GM18517 (cell line): ENCODE results near the gene MAPK8.
A peak's percentile ranks its signal among the peaks of the same experiment; 100 is the strongest.

Experiments
- ATAC-seq: cut with Tn5 transposase; IDR thresholded peaks from one replicate; pipeline ENCODE4 v1.9.1; 2021; ENCODE audit warnings: mild to moderate bottlenecking, moderate library complexity; ENCODE audit not compliant: unreplicated experiment

MAPK8 gene

DNA sequence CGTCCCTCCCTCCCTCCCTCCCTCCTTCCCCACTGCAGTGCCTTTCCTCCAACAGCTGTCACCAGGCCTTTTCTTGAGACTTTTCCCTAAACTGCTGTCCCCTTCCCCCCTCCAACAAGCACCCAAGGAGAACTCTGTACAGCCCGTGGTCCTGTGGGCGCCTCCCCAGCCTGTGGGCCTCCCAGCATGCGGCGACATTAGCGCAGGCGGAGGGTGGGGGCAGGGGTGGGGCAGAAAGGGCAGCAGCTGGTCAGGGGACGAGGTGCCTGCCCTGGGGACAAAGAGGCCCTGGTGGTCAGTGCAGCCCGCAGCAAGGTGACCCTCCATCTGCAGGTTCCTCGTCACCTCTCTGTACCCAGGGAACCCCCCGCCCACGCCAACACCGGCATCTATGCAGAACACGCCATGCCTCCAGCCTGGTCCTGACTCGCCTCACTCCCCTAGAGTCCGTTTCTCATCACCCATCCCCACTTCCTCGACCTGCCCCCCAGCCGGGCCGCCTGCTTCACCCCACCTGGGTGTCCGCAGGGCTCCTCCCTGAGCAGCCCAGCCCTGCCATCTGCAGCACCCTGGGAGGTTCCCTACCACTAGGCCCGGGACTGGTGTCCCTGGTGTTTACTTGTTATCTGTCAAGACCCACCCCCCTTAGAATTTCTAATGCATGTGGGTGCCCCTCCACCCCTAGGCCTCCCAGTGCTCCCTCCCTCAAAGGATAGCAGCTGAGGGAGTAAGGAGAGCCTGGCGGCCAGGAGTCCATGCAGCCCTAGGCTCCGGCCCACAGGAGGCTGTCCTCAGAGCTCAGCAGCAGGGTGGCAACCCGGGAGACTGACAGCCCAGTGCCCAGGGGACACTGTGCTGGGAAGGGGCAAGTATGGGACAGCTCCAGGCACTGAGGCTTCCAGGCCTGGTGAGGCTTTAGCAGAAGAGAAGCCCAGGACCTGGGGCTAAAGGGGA, 150.6 kb downstream of the MAPK8 start:
- peak; percentile 49 for ATAC-seq

DNA sequence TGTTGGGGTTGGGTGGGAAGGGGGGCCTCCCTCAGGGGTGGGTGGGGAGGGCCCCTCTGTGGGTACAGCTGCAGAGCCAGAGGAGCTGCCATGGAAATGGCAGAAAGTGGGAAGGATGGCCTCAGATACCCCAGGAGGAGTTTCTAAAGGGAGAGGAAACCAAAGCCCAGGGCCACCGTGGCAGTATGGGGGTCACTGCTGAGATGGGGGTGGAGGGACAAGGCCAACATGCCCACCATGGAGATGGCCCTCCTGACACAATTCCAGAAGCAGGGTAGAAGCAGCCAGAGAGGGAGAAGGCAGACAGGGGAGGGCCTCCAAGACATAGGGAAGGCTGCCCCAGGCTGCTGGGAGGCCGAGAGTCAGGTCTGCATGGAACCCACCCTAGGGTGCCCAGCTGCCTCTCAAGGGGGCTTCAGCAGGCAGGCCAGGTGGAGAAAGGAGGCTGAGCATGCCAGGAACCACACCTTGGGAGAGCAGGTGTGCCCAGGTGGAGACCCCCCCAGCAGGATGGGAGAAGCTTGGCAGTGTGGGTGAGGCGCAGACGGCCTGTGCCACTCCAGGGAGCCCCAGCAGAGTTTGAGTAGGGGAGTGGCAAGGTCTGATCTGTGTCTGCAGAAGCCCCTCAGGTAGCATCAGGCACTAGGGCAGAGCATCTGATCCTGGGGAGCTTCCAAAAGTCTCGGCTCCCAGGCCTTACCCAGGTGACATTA, 151.6 kb downstream of the MAPK8 start:
- no peak for ATAC-seq

DNA sequence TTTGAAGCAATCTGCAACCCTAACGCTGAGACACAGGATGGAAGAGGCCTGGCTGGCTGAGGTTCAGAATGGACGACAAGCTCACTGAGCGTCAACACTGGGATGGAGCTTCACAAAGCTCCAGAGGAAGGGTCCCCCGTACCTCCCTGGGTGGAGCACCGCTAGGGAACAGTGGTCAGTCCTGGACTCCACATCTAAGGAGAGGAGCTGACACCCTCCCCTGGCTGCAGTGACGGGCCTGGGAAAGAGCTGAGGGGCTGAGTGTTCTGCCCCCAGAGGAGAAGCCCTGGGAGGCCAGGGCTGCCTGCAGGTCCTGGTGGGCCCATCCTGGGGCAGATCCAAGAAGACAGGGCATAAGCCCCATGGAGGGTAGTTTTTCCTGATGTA, 152.2 kb downstream of the MAPK8 start:
- ATAC-seq, result no peak

DNA sequence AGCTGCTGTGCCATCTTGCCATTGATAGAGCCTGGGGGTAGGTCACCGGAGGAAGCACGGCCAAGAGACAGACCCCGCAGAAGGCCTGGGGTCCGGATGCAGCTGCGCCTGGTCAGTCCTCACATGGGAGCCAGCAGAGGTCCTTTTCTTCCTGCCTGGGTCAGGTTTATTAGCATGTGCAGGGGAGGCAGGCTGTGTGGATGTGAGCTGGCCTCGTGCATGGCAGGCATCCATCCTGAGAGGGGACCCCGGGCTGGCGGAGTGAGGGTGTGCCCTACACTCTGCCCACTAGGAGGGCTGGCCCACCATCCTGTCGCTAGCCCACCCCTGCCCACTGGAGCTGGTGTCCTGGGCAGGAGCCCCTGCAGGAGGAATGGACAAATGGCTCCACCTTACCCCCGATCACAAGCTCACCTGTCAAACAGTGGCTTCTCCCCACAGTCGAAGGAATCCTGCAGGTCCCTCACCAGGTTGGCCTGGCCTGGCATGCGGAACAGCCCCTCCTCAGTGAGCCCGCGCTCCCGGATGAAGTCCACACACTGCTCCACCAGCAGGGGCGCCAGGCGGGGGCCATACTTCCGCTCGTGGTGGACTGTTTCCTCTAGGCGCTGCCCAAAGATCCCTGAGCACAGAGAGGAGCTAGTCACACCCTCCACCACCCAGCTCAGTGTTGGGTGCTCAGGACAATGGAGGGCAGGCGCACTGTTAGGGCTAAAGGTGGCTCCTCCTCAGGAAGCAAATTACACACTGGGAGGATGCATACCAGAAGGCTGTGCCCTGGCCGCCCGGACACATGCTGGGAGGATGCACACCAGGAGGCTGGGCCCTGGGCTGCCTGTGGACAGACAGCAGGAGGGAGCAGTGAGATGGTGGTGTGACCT, 153.0 kb downstream of the MAPK8 start:
- ATAC-seq, result no peak

DNA sequence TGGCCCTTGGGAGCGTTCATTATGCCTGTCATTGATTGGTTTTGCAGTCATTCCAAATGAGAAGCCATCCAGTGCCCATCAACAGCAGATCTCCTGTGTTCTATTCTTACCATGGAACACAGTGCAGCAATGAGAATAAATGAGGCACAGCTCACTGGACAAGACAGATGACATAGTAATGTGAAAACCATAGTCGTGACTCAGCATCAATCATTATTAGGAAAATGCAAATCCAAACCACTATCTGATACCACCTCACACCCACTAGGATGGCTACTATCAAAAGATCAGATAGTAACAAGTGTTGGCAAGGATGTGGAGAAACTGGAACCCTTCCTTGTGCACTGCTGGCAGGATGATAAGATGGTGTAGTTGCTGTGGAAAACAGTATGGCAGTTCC, 153.7 kb downstream of the MAPK8 start:
- no peak for ATAC-seq

DNA sequence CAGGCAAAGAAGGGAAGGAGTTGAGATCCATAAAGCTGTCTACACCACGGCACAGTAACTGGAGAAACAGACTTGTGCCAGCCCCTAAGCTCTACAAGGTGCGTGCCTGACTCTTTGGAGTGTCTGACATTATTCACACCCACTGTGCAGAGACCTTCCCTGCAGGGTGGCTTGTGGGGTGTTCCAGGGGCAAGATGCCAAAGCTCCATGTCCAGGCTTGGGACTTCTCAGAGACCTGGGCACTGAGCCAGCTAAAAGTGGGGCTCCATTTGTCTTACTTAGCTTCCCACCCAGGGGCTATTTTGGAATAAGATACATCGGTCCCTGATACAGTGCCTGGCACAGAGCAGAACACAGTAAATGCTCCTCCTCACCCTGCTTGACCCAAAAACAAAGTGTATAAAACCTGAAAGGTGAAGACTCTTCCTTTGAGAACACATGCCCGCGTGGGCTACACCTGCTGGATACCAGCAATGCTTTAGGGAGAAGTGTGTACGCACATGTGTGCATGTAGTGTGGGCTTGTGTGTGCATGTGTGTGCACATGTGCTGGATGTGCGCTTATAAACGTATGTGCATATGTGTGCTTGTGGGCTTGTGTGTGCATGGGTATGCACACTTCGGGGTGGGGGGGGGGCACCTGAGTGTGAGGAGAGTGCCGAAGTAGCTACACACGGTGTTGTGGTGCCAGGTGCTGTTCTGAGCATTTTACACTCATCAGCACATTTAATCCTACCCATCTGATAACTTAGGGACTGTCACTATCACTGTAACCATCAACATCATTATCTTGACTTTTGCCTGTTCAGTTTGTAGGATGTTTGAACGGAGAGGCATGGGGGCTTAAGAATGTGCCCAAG, 155.4 kb downstream of the MAPK8 start:
- no peak for ATAC-seq

DNA sequence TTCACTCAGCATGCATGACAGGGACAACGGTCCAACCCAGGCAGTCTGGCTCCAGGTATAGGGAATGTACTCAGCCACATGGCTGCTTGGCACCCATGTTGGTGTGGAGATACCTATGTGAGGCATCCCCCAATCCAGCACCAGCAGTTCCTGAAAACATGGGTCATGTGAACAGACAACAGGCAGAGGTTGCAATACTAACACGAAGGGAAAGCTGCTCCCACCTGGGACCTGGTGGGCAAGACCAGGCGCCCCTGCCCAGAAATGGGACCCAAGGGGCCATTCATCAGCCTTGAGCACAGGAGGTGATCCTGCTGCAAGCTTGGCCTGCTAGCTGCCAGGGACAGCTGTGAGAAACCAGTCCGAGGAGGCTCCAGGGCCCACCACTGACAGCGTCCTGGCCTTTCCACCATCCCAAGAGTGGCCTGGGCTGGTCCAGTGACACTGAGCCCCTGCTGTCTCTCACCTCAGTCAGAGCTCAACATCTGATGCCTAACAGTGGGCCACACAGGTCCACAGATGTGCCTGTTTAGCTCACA, 156.1 kb downstream of the MAPK8 start:
- ATAC-seq, result no peak

DNA sequence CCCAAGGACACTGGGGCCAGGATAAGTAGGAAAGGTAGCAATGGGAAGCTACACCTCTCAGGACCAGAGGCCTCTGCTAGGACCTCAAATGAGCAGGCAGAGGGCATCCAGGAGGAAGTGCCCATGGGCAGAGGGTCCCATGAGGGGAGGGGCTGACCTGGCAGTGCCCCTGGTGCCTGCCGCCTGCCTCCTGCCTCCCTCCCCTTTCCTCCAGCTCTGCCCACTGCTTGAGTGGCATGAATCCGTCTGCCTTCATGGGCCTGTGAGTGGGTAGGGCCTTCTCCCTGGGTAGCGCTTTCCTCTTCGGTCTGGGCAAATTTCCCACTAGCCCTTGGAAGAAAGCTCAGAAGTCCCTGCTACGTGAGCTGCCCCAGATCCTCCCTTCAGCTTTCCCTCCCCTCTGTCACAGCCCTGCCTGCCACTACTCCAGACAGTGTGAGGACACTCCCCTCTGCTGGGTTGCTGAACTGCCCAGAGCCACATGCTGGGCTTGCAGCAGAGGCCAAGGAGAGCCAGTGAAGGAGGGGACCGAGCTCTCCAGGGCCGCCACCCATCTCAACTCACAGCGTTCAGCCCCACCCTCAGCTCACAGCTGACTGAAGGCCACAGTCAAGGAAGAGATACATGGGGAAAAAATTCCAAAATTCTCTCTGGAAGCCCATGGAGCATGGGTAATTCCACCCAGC, 157.0 kb downstream of the MAPK8 start:
- no peak for ATAC-seq

DNA sequence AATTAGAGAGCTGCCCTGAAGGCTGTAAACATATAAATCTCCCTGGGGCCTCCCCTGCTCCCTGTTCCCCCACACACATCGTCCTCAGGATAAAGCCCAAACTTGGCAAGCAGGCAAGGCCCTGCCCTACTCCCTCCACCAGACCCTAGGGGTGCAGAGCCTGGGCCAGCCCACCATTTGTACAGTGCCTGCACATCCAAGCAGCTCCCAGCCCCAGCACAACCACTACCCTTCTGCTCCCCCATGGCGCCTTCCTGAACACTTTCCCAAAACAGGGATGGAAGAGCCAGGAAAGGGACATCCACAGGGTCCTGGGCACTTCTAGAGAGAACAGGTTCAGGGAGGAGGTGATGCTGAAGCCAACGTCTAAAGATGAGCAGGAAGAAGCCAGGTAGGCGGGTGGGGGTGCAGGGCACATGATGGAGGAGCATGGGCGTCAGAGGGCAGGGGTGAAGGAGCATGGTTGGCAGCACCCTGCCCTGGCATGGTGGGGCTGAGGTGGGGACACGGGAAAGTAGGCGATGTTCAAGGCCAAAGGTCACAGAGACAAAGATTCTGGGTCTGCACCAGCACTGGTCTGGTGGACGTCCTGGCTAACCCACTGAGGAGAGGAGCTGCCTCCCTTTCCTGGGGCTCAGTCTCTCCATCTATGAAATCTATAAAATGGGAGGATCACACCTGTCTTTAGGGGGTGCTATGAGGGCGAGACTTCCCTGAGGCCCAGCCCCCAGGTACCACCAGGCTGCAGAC, 157.8 kb downstream of the MAPK8 start:
- ATAC-seq, result no peak

DNA sequence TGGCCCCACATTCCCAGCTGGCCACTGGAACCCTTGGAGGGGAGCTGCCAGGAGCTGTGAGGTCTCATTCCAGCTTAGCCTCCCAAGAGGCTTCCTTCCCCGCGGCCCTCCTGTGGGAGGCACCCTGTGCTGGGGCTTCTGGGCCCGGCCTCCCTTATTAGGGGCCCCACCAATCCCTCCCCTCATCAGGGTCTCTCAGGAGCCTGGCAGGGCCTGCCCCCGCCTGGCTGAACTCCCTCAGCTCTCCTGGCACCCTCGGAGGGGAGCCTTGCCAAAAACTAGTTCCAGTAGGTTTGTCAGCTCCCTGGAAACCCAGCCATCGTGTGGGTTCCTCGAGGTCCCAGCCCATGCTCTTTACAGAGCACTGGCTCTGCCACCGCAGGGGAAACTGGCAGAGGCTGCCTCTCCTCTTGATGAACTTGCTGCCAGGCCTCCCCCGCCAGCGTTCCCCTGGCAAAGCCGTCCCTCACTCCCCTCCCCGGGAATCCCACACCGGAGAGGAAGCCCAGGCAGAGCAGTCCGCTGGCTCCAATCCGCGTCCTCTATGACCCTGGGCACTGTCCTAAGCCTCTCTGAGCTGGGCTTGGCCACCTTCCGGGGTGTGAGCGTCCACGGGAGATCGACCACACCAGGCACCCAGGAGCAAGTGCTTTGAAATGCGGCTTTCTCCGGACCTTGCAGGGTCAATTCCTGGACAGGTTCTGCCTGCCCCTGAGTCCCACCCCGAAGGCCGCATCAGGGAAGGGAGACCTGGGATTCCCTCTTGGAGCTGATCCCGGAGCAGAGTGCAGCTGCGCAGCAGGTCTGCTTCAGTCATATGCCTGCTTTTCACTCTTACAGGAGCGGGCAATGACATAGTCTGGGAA, 158.6 kb downstream of the MAPK8 start:
- ATAC-seq, result no peak

DNA sequence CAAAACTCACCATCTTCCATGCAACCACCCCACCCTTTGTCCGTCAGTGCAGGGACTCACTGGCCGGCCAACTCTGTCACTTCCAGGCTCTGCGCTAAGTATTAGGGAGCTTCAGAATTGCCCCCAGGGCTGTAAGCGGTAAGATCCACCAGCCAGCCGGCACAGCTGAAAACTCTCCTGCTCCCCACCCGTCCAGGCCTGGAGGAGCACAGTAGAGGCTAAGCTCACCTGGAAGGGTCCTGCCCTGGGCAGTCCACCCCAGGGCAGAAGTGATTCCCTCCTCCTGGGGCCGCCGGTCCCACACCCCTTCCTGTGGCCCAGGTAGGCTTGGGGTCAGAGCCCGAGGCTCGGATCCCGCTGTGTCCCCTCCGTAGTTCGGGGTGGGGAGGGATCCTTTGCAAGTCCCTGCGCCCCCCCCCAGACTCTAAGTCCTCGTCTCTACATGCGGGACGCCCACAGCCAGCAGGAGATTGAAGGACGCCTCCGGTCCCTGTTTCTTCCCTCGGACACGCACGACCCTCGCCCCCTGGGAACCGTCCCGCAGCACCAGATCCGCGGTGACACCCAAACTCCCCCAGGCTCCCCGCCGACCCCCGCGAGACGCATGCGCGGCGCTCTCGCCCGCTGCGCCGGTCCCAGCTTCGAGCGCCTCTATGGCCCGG, 159.5 kb downstream of the MAPK8 start:
- no peak for ATAC-seq

DNA sequence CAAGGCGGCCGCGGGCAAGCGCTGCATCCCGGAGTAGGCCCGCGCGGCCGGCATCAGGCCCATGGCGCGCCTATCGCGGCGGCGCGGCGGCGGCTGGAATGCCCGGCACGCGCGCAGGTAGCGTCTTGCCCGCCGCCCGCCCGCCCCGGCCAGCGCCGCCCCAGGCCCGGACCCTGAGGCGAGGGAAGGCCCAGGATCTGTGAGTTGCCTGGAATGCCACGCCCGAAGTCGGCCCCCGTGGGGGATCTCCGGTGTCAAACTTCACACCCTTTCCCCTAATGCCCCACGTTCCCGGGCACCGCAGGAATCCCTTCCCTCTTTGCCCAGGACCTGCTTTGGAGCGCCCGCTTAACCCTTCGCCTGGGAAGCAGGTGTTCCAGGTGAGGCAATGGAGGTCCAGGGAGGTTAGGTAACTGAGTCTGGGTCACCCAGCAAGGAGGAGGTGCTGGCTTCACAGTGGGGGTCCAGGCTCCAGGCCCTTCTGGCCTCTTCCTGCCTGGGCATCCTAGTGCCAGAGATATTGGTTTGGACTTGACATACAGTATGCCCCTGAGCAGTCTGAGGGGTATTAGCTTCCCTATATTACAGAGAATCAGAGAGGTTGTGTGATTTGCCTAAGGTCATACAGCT, 160.2 kb downstream of the MAPK8 start:
- no peak for ATAC-seq

DNA sequence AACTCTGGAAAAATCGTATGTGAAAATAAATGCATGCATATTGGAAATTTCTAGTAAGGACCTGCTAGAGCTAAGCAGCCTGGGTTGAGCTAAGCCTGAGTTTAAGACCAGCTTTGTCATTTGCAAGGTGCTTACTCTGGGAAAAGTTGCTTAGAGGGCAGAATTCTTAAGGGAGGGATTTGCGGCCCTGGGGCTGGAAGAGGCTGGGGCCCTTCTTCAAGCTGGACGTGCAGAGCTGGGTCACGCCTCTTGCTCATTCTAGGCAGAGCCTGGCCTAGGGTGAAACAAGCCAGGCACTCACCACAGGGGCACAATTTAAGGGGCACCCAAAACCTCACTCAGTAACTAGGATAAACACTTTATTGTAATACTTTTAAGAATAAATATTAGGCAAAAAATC, 161.2 kb downstream of the MAPK8 start:
- no peak for ATAC-seq

DNA sequence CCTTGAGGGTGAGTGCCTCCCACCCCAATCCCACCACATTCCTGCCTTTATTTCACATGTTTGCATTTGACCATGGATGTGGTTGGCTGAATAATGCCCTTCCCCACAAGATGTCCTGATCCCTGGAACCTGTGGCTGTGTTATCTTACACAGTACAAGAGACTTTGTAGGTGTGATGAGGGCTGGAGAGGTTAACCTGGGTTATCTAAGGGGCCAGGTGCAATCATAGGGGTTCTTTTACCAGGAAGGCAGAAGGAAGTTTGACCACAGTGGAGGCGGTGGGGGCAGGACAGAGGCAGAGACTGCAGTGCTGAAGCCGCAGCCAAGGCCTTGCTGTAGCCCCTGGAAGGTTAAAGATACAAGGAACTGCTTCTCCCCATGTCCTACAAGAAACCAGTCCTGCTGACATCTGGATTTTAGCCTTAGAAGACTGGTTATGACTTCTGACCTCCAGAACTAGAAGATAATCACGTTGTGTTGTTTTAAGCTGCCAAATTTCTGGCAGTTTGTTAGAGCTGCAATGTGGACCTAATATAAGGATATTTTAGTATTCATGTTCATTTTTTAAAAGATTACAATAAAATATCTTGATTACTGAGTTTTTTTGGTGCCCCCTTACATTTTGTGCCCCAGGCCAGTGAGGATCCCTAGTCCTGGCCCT, 161.8 kb downstream of the MAPK8 start:
- no peak for ATAC-seq

DNA sequence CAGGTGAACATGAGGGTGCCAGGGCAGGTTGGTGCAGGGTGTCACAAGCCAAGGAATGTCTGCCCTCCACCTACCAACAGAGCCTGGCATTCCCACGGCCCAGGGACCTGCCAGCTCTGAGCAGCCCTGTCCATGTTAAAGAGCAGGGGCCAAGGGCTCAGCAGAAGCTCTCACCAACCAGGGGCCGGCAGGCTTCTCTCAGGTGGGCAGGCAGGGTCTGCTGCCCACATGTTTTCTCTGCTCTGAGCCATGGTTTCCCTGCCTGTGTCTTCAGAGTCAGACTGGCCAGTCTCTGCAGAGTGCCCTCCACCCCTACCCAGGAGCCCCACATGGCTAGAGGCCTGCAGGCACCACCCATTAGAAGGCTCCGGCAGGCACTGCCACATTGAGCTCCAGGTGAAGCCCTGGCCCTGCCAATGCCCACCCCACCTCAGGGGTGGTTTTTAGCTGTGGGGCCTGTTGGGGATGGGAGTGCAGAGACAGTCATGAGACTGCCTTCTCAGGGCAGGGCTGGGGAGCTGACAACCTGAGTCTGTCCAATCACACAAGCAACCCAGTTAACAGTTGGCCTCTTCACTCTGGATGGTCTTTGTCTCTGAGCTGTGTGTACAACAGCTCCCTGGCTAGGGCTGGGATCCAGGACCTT, 162.5 kb downstream of the MAPK8 start:
- ATAC-seq, result no peak

DNA sequence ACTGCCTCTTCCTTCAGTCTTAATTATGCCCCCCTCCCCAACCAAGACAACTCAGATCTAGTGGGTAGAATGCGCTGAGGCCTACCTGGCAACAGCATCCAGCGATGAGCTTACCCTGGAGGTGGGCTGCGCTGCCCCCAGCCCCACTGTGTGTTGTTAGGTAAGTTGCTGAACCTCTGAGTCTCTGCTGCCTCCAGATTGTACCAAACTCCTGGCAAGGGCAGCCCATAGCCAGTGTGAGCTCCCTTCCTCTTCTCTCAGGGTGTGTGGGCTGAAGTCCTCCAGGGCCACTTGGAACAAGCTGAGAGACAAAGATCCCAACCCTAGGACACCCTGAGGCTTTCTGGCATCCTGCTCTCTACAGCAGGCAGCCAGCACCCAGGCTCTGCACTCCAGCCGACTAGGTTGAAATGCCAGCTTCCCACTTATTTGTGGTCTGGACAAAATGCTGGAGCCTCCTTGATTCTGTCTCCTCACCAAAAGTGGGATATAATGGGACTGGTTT, 163.1 kb downstream of the MAPK8 start:
- no peak for ATAC-seq
